RWPE2 (cell line): ENCODE measurements around the gene CCDC86.

Experiments used
- ATAC-seq: fragments of 200-7000 bp; cut with Tn5 transposase; 3 replicates; pipeline ENCODE4 v1.9.1; 2021; ENCODE audit warnings: low read depth
- DNase-seq: peaks from one replicate; pipeline ENCODE4 v3.0.0-alpha.2; 2020; ENCODE audit warnings: low spot score
- H3K27ac ChIP-seq: fragments of 450-650 bp; 2 replicates; pipeline ENCODE4 v1.5.1; 2017; ENCODE audit warnings: mild to moderate bottlenecking; ENCODE audit not compliant: poor library complexity, severe bottlenecking
- H3K27me3 ChIP-seq: fragments of 250-450 bp; sonication (Bioruptor Pico); 2 replicates; pipeline ENCODE4 v1.5.1; 2021; ENCODE audit warnings: mild to moderate bottlenecking, moderate library complexity; ENCODE audit not compliant: insufficient read depth, poor library complexity, severe bottlenecking
- H3K36me3 ChIP-seq: fragments of 250-450 bp; sonication (Bioruptor Pico); 2 replicates; pipeline ENCODE4 v1.5.1; 2020; ENCODE audit warnings: low read depth, mild to moderate bottlenecking, moderate library complexity
- H3K4me1 ChIP-seq: fragments of 250-450 bp; sonication (Bioruptor Pico); 2 replicates; pipeline ENCODE4 v1.5.1; 2021; ENCODE audit warnings: mild to moderate bottlenecking, moderate library complexity; ENCODE audit not compliant: insufficient read depth, poor library complexity, severe bottlenecking
- H3K4me3 ChIP-seq: fragments of 250-450 bp; sonication (Bioruptor Pico); 2 replicates; pipeline ENCODE4 v1.5.1; 2021; ENCODE audit warnings: mild to moderate bottlenecking, moderate library complexity; ENCODE audit not compliant: severe bottlenecking
- H3K9me3 ChIP-seq: fragments of 250-450 bp; sonication (Bioruptor Pico); 2 replicates; pipeline ENCODE4 v1.5.1; 2021; ENCODE audit warnings: mild to moderate bottlenecking, moderate library complexity; ENCODE audit not compliant: severe bottlenecking
- TF ChIP-seq, protein P1 (sequence below): fragments of 450-650 bp; IDR thresholded peaks from one replicate; pipeline ENCODE4 v1.5.1; 2017; ENCODE audit warnings: mild to moderate bottlenecking, moderate library complexity; ENCODE audit not compliant: poor library complexity, severe bottlenecking

CCDC86 gene

DNA sequence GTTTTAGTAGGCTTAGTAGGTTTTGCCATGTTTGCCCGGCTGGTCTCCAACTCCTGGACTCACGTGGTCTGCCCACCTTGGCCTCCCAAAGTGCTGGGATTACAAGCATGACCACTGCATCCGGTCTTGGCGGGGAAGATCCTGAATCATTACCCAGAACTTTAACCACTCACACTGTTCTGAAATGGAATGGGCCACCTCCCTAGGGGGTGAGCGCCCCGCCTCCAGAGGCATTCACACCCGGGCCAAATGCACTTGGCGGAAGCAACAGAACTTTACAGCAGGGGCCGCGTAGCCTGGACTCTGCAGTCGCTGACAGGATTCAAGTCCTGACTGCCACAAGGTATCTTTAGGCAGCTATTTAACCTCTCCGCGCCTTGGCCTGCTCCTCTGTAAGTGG lies 5.4 kb downstream of the CCDC86 start:
- ATAC-seq (no peak), DNase-seq (no peak)
- Histone ChIP-seq H3K27ac (no peak overlapping the region), H3K9me3 (no peaks in the 10 kb centered on the region), H3K4me3 (no peak overlapping the region), H3K27me3 (no peaks in the 10 kb centered on the region), H3K36me3 (peaks cover 22% of the 10 kb centered on the region), H3K4me1 (peaks cover 9% of the 10 kb centered on the region)
- TF ChIP-seq, protein P1, sequence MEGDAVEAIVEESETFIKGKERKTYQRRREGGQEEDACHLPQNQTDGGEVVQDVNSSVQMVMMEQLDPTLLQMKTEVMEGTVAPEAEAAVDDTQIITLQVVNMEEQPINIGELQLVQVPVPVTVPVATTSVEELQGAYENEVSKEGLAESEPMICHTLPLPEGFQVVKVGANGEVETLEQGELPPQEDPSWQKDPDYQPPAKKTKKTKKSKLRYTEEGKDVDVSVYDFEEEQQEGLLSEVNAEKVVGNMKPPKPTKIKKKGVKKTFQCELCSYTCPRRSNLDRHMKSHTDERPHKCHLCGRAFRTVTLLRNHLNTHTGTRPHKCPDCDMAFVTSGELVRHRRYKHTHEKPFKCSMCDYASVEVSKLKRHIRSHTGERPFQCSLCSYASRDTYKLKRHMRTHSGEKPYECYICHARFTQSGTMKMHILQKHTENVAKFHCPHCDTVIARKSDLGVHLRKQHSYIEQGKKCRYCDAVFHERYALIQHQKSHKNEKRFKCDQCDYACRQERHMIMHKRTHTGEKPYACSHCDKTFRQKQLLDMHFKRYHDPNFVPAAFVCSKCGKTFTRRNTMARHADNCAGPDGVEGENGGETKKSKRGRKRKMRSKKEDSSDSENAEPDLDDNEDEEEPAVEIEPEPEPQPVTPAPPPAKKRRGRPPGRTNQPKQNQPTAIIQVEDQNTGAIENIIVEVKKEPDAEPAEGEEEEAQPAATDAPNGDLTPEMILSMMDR = no peak

- TF ChIP-seq, protein P1 = no peak
- H3K27ac ChIP-seq = no peak overlapping the region
- H3K4me3 ChIP-seq = no peak overlapping the region
- no peaks in the 10 kb centered on the region for H3K27me3 ChIP-seq
- DNase-seq (no peak), ATAC-seq (no peak)
- H3K36me3 ChIP-seq = peaks cover 22% of the 10 kb centered on the region
- no peaks in the 10 kb centered on the region for H3K9me3 ChIP-seq
- H3K4me1 ChIP-seq = peaks cover 9% of the 10 kb centered on the region
Measured at GRCh38 chr11:60847896-60848295, 6.0 kb downstream of the CCDC86 start.

DNA sequence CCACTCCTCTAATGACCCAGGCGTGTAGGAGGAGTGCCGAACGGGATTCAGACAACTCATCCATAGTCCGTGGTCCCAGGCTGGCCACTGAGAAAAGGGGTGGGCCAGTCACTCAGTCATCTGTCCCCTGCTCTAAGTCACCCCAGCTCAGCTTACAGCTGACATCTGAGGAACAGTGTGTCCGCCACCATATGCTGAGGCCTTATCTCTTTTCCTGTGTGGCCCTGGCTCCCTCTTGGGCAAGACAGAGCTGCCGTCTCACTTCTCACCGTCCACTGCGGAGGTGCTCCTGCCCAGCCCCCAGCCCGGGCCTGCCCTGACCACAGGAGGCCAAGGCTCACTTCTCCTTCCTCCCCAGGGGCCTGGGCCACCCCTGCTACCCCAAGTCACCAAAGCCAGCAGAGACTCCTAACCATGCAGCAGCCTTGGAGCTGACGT lies 6.8 kb downstream of the CCDC86 start:
- Histone ChIP-seq H3K9me3 (no peaks in the 10 kb centered on the region), H3K4me1 (peaks cover 9% of the 10 kb centered on the region), H3K27ac (no peak overlapping the region), H3K4me3 (no peak overlapping the region), H3K36me3 (peaks cover 22% of the 10 kb centered on the region), H3K27me3 (no peaks in the 10 kb centered on the region)
- TF ChIP-seq, protein P1 = no peak
- DNase-seq = no peak
- ATAC-seq = no peak

DNA sequence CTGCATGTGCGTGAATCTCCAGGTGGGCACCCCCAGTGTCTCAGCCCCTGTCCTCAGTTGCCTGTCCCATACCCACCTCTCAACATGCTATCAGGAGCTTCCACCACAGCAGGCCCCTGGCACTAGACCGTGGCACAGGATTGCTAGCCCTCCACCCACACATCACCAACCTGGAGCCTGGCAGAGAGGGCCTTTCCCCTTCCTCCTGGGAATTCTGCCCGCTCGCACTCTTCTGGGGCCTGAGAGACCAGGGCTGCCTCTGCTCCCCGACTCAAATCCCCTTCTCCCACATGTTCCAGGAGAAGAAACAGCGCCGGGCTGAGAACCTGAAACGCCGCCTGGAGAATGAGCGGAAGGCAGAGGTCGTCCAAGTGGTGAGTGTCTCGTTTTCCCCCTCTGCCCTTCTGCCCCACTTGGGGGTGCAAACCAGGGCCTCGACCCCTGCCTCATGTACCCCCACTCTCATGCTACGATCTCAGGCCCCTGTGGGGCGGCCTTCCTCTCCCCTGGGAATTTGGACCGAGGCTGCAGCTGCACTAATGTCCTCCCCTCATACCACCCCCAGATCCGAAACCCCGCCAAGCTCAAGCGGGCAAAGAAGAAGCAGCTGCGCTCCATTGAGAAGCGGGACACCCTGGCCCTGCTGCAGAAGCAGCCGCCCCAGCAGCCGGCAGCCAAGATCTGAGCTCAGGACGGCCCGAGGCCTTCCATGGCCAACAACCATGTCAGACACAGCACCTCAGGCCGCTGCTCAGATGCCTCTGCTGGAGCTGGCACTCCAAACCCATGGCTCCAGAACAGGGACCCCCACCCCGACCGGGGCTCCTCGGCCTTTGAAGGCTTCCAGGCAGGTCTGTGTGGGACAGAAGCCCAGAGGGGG lies 8.0 kb downstream of the CCDC86 start:
- Histone ChIP-seq H3K9me3 (no peaks in the 10 kb centered on the region), H3K4me3 (no peak overlapping the region), H3K4me1 (peaks cover under 1% of the 10 kb centered on the region), H3K36me3 (peaks cover 16% of the 10 kb centered on the region), H3K27ac (no peak overlapping the region), H3K27me3 (no peaks in the 10 kb centered on the region)
- no peak for ATAC-seq
- no peak for DNase-seq
- TF ChIP-seq, protein P1 = no peak
